Subcutaneous adipose tissue (tissue), 4 donors: Measurements from ENCODE around the gene AURKB. TPM values are rescaled to one million over a fixed set of nuclear protein-coding genes. Genes with fewer than 3 reads are reported as not detected.

Source experiments
- CTCF ChIP-seq: fragments of 450-650 bp; IDR thresholded peaks from one replicate; pipeline ENCODE4 v1.5.1; 2016; ENCODE audit warnings: low read depth, mild to moderate bottlenecking, control low read depth, antibody characterized with exemption, moderate library complexity
- total RNA-seq, 4 donors: library from RNA; depleted of rRNA; stranded (reverse); fragments of >200 nt; gene quantifications; one replicate each; pipeline ENCODE4 v1.1.0, GENCODE V29; 2016

The AURKB gene
- total RNA-seq, 4 donors from 2014 or later, result 1.3 to 3.4 (median 2.2) TPM; not detected in 1

GRCh38 chr17:8210761-8211458, 535 bp upstream of the AURKB start:
- TF ChIP-seq CTCF, result no peak

DNA sequence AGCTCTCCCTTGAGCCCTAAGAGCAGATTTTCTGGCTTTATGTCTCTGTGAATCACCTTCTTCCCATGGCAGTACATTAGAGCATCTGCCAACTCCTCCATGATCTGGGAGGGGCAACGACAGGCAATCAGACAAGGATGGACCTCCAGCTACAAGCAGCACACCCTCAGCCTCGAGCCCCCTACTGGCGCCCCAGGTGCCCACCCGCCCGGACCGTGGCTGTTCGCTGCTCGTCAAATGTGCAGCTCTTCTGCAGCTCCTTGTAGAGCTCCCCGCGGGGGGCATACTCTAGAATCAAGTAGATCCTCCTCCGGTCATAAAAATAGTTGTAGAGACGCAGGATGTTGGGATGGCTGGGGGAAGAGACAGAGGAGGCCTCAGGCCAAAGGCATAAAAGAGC, 3.8 kb downstream of the AURKB start:
- no peak for TF ChIP-seq CTCF

GRCh38 chr17:8204761-8205555, 5.4 kb downstream of the AURKB start:
- no peak for TF ChIP-seq CTCF

- TF ChIP-seq CTCF, result no peak
These were observed 18.1 kb downstream of the AURKB start for GRCh38 chr17:8192070-8192815.

DNA sequence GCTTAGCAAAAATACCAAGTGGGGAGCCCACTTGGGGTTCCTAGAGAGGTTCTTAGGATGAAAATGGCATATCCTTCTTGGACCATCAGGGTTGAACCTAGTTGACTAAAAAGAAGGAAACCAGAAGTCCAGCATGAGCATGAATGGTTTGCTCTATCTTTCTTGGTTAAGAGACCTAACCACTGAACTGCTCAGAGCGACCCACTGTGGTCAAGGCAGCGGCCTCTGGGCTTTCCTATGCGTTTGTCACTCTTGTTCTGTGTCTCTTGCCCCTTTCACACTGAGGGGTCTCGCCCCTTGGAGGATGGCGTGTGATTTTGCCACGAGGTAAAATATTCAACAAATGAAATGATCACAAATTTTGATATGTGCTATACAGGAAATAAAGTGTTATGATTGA, 19.9 kb downstream of the AURKB start:
- TF ChIP-seq CTCF, result no peak

GRCh38 chr17:8189711-8190477, 20.5 kb downstream of the AURKB start, which contains the start of gene BORCS6:
BORCS6 (minus strand) TSS chr17:8190180; CDS start chr17:8190140, 40 bp downstream.
- TF ChIP-seq CTCF, result no peak
